ENCODE results near the gene GFI1. TPM values are rescaled to one million over a fixed set of nuclear protein-coding genes. Genes with fewer than 3 reads are reported as not detected.
"Not testable (repeated sequence)": the region's sequence is repeated elsewhere in the genome, so short reads cannot be mapped to it uniquely, and the experiment has no call there.

GFI1 gene
- total RNA-seq (2014; rRNA removed; shearing (Covaris generic); ENCODE audit: low replicate concordance) = 10.2 and 10.8 TPM in 2 replicates

DNA sequence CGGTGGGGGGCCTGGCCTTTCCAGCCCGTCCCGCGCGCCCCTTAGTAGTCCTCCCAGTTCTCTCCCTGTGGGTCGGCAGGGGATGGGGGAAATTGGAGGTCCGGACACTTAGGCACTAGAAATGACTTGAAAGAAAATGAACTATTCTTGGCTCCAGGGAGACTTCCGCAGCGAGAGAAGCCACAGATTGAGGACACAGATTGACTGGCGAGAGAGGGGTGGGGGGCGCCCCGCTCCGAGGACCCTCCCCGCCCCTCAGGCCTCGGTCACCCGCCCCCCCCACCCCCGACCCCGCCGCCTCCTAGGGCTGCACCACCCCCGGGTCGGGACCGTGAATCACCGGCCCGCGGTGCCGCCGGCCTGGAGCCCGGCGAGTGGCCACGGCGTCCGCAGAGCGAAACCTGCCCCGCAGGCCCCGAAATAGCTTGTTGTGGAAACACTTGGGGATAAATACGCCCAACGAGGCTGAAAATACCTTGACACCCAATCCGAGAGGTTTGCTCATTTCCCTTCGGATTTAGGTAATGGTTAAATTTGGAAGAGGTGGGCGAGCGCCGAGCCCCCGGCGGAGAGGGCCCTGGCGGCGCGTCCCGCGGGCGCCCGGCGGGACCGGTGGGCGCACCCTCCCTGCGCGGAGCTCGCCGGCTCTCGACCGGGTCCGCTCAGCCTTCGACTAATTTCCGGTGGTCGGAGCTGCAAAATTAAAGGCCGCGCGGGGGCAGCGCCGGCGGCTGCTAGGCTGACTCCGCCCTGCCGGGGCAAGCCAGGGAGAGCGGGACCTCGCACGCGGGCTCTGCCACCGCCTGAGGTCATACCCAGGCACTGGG lies at the start of gene GFI1:
Gene GFI1 (minus strand): TSS at position 675 of the 827 bp plus-strand sequence. CDS start 3,438 bp downstream, outside the sequence.
- no peaks in the 10 kb centered on the region for H4K20me1 ChIP-seq (ENCODE audit: insufficient read depth, low read depth, low read length)
- no peaks in the 10 kb centered on the region for H3K27me3 ChIP-seq (ENCODE audit: low read length)
- H3K4me2 ChIP-seq (ENCODE audit: low read depth, low read length, poor library complexity, severe bottlenecking) = peak within 1 kb of the TSS; percentile 73
- peaks cover 38% of the 10 kb centered on the region for H3K4me1 ChIP-seq (ENCODE audit: low read length)
- peak within 1 kb of the TSS; percentile 77 for H3K4me3 ChIP-seq (ENCODE audit: low read length)
- DNase-seq = peak; percentile 75
- H3K9me3 ChIP-seq (ENCODE audit: low read length) = no peaks in the 10 kb centered on the region
- peaks cover 16% of the 10 kb centered on the region for H3K79me2 ChIP-seq (ENCODE audit: low read length)
- no peaks in the 10 kb centered on the region for H3K36me3 ChIP-seq (ENCODE audit: insufficient read depth, low read length)
- peak within 1 kb of the TSS; percentile 84 for H3K9ac ChIP-seq (ENCODE audit: low read length)
- H2AFZ ChIP-seq (ENCODE audit: low read length) = peak within 1 kb of the TSS; percentile 91
- H3K27ac ChIP-seq (ENCODE audit: low read length) = peak within 1 kb of the TSS; percentile 35
- no peaks in the 10 kb centered on the region for H3K9me2 ChIP-seq (replicated peaks; ENCODE audit: insufficient read depth, low read length)

DNA sequence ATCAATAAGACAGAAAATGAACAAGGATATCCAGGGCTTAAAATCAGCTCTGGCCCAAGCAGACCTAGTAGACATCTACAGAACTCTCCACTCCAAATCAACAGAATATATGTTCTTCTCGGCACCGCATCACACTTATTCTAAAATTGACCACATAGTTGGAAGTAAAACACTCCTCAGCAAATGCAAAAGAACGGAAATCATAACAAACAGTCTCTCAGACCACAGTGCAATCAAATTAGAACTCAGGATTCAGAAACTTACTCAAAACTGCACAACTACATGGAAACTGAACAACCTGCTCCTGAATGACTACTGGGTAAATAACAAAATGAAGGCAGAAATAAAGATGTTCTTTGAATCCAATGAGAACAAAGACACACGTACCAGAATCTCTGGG lies 45.6 kb upstream of the GFI1 start:
- H3K79me2 ChIP-seq (ENCODE audit: low read length); H3K27me3 ChIP-seq (ENCODE audit: low read length); H3K27ac ChIP-seq (ENCODE audit: low read length); H3K4me2 ChIP-seq (ENCODE audit: low read depth, low read length, poor library complexity, severe bottlenecking); H4K20me1 ChIP-seq (ENCODE audit: insufficient read depth, low read depth, low read length); H2AFZ ChIP-seq (ENCODE audit: low read length); H3K9ac ChIP-seq (ENCODE audit: low read length); H3K4me1 ChIP-seq (ENCODE audit: low read length); H3K9me3 ChIP-seq (ENCODE audit: low read length); H3K9me2 ChIP-seq (replicated peaks; ENCODE audit: insufficient read depth, low read length); DNase-seq; H3K4me3 ChIP-seq (ENCODE audit: low read length); H3K36me3 ChIP-seq (ENCODE audit: insufficient read depth, low read length): not testable (repeated sequence)

DNA sequence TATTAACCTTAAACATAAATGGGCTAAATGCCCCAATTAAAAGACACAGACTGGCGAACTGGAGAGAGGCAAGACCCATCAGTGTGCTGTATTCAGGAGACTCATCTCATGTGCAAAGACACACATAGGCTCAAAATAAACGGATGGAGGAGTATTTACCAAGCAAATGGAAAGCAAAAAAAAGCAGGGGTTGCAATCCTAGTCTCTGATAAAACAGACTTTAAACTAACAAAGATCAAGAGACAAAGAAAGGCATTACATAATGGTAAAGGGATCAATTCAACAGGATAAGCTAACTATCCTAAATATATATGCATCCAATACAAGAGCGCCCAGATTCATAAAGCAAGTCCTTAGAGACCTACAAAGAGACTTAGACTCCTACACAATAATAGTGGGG lies 45.2 kb upstream of the GFI1 start:
- H3K4me3 ChIP-seq (ENCODE audit: low read length); H3K27ac ChIP-seq (ENCODE audit: low read length); H3K4me1 ChIP-seq (ENCODE audit: low read length); H3K79me2 ChIP-seq (ENCODE audit: low read length); H3K36me3 ChIP-seq (ENCODE audit: insufficient read depth, low read length); H3K9me2 ChIP-seq (replicated peaks; ENCODE audit: insufficient read depth, low read length); H3K9ac ChIP-seq (ENCODE audit: low read length); H3K4me2 ChIP-seq (ENCODE audit: low read depth, low read length, poor library complexity, severe bottlenecking); DNase-seq; H3K27me3 ChIP-seq (ENCODE audit: low read length); H4K20me1 ChIP-seq (ENCODE audit: insufficient read depth, low read depth, low read length); H2AFZ ChIP-seq (ENCODE audit: low read length); H3K9me3 ChIP-seq (ENCODE audit: low read length): not testable (repeated sequence)

DNA sequence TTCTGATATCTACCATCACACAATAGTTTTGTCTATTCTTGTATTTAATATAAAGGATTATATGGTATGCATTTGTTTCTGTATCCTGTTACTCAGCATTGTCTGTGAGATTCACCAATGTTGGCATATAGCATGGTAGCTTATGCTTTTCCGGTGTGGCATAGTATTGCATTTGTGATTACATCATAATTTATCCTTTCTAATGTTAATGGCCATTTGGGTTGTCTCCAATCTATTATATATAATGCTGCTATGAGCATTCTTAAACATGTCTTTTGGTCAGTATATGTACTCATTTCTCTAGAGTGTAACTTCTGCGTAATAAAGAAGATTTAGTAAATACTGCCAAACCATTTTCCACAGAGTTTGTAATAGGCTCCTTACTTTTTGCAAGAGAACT lies 40.9 kb upstream of the GFI1 start:
- no peak overlapping the region for H3K4me3 ChIP-seq (ENCODE audit: low read length)

DNA sequence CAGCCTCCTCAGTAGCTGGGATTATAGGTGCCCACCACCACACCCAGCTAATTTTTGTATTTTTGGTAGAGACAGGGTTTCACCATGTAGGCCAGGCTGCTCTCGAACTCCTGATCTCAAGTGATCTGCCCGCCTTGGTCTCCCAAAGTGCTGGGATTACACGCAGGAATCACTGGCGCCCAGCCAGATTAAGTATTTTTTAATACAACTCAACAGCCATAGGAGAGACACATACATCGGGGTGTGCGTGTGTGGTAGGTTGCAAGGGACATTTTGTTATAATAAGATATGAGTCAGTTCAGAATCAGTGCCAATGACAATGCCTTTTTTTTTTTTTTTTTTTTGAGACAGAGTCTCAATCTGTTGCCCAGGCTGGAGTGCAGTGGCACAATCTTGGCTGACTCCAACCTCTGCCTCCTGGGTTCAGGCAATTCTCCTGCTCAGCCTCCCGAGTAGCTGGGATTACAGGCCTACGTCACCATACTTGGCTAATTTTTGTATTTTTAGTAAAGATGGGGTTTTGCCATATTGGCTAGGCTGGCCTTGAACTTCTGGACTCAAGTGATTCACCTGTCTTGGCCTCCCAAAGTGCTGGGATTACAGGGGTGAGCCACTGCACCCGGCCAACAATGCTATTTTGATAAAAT lies 38.3 kb upstream of the GFI1 start:
- H3K9me2 ChIP-seq (replicated peaks; ENCODE audit: insufficient read depth, low read length); H3K27ac ChIP-seq (ENCODE audit: low read length); H3K79me2 ChIP-seq (ENCODE audit: low read length); H3K36me3 ChIP-seq (ENCODE audit: insufficient read depth, low read length); H3K4me1 ChIP-seq (ENCODE audit: low read length); H4K20me1 ChIP-seq (ENCODE audit: insufficient read depth, low read depth, low read length); H3K9me3 ChIP-seq (ENCODE audit: low read length); H3K4me3 ChIP-seq (ENCODE audit: low read length); H2AFZ ChIP-seq (ENCODE audit: low read length); H3K4me2 ChIP-seq (ENCODE audit: low read depth, low read length, poor library complexity, severe bottlenecking); DNase-seq; H3K9ac ChIP-seq (ENCODE audit: low read length); H3K27me3 ChIP-seq (ENCODE audit: low read length): not testable (repeated sequence)

More for the DNA sequence above, 40.9 kb upstream of the GFI1 start:
- no peaks in the 10 kb centered on the region for H3K36me3 ChIP-seq (ENCODE audit: insufficient read depth, low read length)
- no peaks in the 10 kb centered on the region for H3K27me3 ChIP-seq (ENCODE audit: low read length)
- no peak overlapping the region for H3K27ac ChIP-seq (ENCODE audit: low read length)
- H3K9me2 ChIP-seq (replicated peaks; ENCODE audit: insufficient read depth, low read length) = no peaks in the 10 kb centered on the region
- H3K9ac ChIP-seq (ENCODE audit: low read length) = no peak overlapping the region
- no peak overlapping the region for H2AFZ ChIP-seq (ENCODE audit: low read length)
- H3K4me2 ChIP-seq (ENCODE audit: low read depth, low read length, poor library complexity, severe bottlenecking) = no peak overlapping the region
- H3K9me3 ChIP-seq (ENCODE audit: low read length) = no peaks in the 10 kb centered on the region
- DNase-seq = no peak
- no peaks in the 10 kb centered on the region for H3K4me1 ChIP-seq (ENCODE audit: low read length)
- no peaks in the 10 kb centered on the region for H4K20me1 ChIP-seq (ENCODE audit: insufficient read depth, low read depth, low read length)
- H3K79me2 ChIP-seq (ENCODE audit: low read length) = no peaks in the 10 kb centered on the region

DNA sequence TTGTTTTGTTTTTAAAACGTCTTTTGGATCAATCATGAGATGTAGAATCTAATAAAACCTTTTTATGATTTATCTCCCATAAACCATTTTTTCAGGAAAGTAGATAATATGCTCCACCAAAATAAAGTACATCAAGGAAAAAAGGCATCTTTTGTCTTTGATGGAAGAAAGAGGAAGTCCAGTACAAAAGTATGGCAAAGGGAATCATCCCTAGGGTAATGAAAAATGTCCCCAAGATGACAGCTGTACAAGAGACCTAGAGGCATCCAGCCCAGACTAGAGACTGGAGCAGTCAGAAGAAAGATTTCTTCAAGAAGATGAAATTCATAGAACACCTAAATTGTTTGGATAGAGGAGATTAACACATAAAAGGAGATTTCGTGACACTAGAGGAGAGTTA lies 32.3 kb upstream of the GFI1 start:
- H3K4me1 ChIP-seq (ENCODE audit: low read length) = no peaks in the 10 kb centered on the region
- H3K4me3 ChIP-seq (ENCODE audit: low read length) = no peak overlapping the region
- no peak overlapping the region for H2AFZ ChIP-seq (ENCODE audit: low read length)
- no peaks in the 10 kb centered on the region for H3K36me3 ChIP-seq (ENCODE audit: insufficient read depth, low read length)
- H3K27me3 ChIP-seq (ENCODE audit: low read length) = no peaks in the 10 kb centered on the region
- H3K79me2 ChIP-seq (ENCODE audit: low read length) = no peaks in the 10 kb centered on the region
- H3K9me2 ChIP-seq (replicated peaks; ENCODE audit: insufficient read depth, low read length) = no peaks in the 10 kb centered on the region
- no peak overlapping the region for H3K4me2 ChIP-seq (ENCODE audit: low read depth, low read length, poor library complexity, severe bottlenecking)
- H3K9me3 ChIP-seq (ENCODE audit: low read length) = no peaks in the 10 kb centered on the region
- H4K20me1 ChIP-seq (ENCODE audit: insufficient read depth, low read depth, low read length) = no peaks in the 10 kb centered on the region
- H3K27ac ChIP-seq (ENCODE audit: low read length) = no peak overlapping the region
- no peak overlapping the region for H3K9ac ChIP-seq (ENCODE audit: low read length)
- no peak for DNase-seq

DNA sequence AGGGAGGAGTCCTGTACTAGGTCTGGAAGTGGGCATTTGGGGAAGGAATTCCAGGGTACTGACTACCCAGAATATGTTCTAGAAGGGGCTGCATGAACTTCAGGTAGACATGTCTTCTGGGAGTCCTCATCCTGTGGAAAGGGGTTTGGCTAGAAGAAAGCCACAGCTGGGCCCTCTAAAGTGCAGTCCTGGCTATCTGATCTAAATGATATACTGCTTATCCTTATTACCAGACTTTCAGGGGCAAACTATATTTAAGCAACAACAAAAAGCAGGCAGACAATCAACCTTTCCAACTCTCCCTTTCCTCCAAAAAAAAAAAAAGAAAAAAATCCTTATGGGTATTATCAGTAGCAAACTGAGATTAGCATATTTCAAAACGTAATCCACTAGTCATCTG lies 29.8 kb upstream of the GFI1 start:
- no peaks in the 10 kb centered on the region for H3K79me2 ChIP-seq (ENCODE audit: low read length)
- no peaks in the 10 kb centered on the region for H3K9me3 ChIP-seq (ENCODE audit: low read length)
- H3K4me2 ChIP-seq (ENCODE audit: low read depth, low read length, poor library complexity, severe bottlenecking) = no peak overlapping the region
- DNase-seq = no peak
- H3K27me3 ChIP-seq (ENCODE audit: low read length) = no peaks in the 10 kb centered on the region
- no peak overlapping the region for H3K9ac ChIP-seq (ENCODE audit: low read length)
- no peaks in the 10 kb centered on the region for H3K36me3 ChIP-seq (ENCODE audit: insufficient read depth, low read length)
- H2AFZ ChIP-seq (ENCODE audit: low read length) = no peak overlapping the region
- no peak overlapping the region for H3K27ac ChIP-seq (ENCODE audit: low read length)
- no peaks in the 10 kb centered on the region for H4K20me1 ChIP-seq (ENCODE audit: insufficient read depth, low read depth, low read length)
- H3K9me2 ChIP-seq (replicated peaks; ENCODE audit: insufficient read depth, low read length) = no peaks in the 10 kb centered on the region
- no peaks in the 10 kb centered on the region for H3K4me1 ChIP-seq (ENCODE audit: low read length)
- no peak overlapping the region for H3K4me3 ChIP-seq (ENCODE audit: low read length)

DNA sequence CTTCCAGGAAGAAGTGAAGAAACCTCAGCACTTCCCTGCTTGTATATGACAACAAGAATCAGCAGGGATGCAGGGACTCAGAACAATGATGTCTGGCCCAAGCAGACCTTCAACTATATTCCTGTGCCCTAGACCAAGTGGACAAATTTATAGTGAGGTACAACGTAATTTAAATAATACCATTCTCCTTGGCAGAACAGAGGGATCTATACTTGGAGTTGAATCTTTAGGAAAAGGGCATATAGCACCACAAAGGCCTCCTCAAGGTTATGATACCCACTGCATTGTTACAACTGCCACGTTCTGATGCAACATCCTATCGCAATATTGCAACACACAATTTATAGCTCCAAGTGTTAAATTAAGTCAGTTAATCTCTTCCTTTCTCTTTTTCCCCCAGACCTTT lies 29.1 kb upstream of the GFI1 start:
- Histone ChIP-seq H3K9me2 (replicated peaks; ENCODE audit: insufficient read depth, low read length) (no peaks in the 10 kb centered on the region), H3K79me2 (ENCODE audit: low read length) (no peaks in the 10 kb centered on the region), H3K4me3 (ENCODE audit: low read length) (no peak overlapping the region), H3K9ac (ENCODE audit: low read length) (no peak overlapping the region), H3K4me1 (ENCODE audit: low read length) (no peaks in the 10 kb centered on the region), H3K4me2 (ENCODE audit: low read depth, low read length, poor library complexity, severe bottlenecking) (no peak overlapping the region), H3K9me3 (ENCODE audit: low read length) (no peaks in the 10 kb centered on the region), H3K36me3 (ENCODE audit: insufficient read depth, low read length) (no peaks in the 10 kb centered on the region), H4K20me1 (ENCODE audit: insufficient read depth, low read depth, low read length) (no peaks in the 10 kb centered on the region), H3K27me3 (ENCODE audit: low read length) (no peaks in the 10 kb centered on the region), H3K27ac (ENCODE audit: low read length) (no peak overlapping the region), H2AFZ (ENCODE audit: low read length) (no peak overlapping the region)
- no peak for DNase-seq

Data from Karpas-422 (cell line).